SK-N-SH (cell line): ENCODE measurements around the gene ANK2. TPM values are rescaled to one million over a fixed set of nuclear protein-coding genes. Genes with fewer than 3 reads are reported as not detected.

ENCODE experiments used
- CTCF ChIA-PET: fragments of 300-600, 350-600 bp; formaldehyde crosslinking; extraction: SDS; loops from one replicate; lab custom pipeline; 2021; lab: Yijun Ruan, JAX
- POLR2A ChIA-PET: fragments of 350-600 bp; sonication (Branson Sonifier 250); formaldehyde crosslinking; extraction: SDS; loops from one replicate; lab custom pipeline; 2020; ENCODE audit warnings: antibody characterized with exemption, inconsistent platforms; lab: Yijun Ruan, JAX
- DNase-seq: peaks from one replicate; pipeline ENCODE4 v3.0.0; 2012
- H2AFZ ChIP-seq: fragments of 200-600 bp; sonication (generic); 2 replicates; pipeline ENCODE4 v1.8.1; 2016; ENCODE audit warnings: antibody characterized with exemption, mild to moderate bottlenecking, low read depth
- H3F3A ChIP-seq: fragments of 200-600 bp; sonication (generic); replicated peaks from 2 replicates; pipeline ENCODE3; 2016; ENCODE audit warnings: antibody characterized with exemption, mild to moderate bottlenecking; ENCODE audit not compliant: insufficient read depth
- H3K27ac ChIP-seq, 2 experiments: fragments of 200-500 bp in 1 of 2; fragments of 200-600 bp in 1 of 2; sonication (Bioruptor generic) in 1 of 2; sonication (generic), shearing (Covaris generic) in 1 of 2; 2 replicates each; pipeline versions ENCODE4 v1.5.1 to v1.6.1; 2014 to 2016; ENCODE audit warnings: low read depth in 2 of 2, inconsistent platforms in 1 of 2, low read length in 1 of 2, mild to moderate bottlenecking in 1 of 2, mixed read lengths in 1 of 2
- H3K27me3 ChIP-seq: fragments of 200-600 bp; sonication (generic), shearing (Covaris generic); 2 replicates; pipeline ENCODE4 v1.6.1; 2016; ENCODE audit warnings: mixed run types; ENCODE audit not compliant: insufficient read depth
- H3K36me3 ChIP-seq, 2 experiments: fragments of 200-500 bp in 1 of 2; fragments of 200-600 bp in 1 of 2; sonication (Bioruptor generic) in 1 of 2; sonication (generic) in 1 of 2; replicated peaks in 1 of 2; 2 replicates each; pipeline versions ENCODE3 to v1.5.1; 2014 to 2016; ENCODE audit warnings: low read length in 1 of 2, mild to moderate bottlenecking in 1 of 2; ENCODE audit not compliant: insufficient read depth in 2 of 2, control insufficient read depth in 1 of 2
- H3K4me1 ChIP-seq, 2 experiments: fragments of 200-500 bp in 1 of 2; fragments of 200-600 bp in 1 of 2; sonication (Bioruptor generic) in 1 of 2; sonication (generic), shearing (Covaris generic) in 1 of 2; 2 replicates each; pipeline versions ENCODE4 v1.5.1 to v1.6.1; 2014 to 2016; ENCODE audit warnings: low read depth in 1 of 2, low read length in 1 of 2, mixed run types in 1 of 2; ENCODE audit not compliant: insufficient read depth in 2 of 2, control insufficient read depth in 1 of 2
- H3K4me2 ChIP-seq: fragments of 200-600 bp; sonication (generic), shearing (Covaris generic); 2 replicates; pipeline ENCODE4 v1.6.1; 2017; ENCODE audit warnings: mixed run types
- H3K4me3 ChIP-seq, 2 experiments: fragments of 200-500 bp in 1 of 2; fragments of 200-600 bp in 1 of 2; sonication (Bioruptor generic) in 1 of 2; sonication (generic), shearing (Covaris generic) in 1 of 2; 2 replicates each; pipeline versions ENCODE4 v1.5.1 to v1.8.1; 2014 to 2016; ENCODE audit warnings: low read depth in 2 of 2, inconsistent platforms in 1 of 2, low read length in 1 of 2, mild to moderate bottlenecking in 1 of 2, mixed read lengths in 1 of 2, moderate library complexity in 1 of 2
- H3K79me2 ChIP-seq: fragments of 200-600 bp; sonication (generic); 2 replicates; pipeline ENCODE4 v1.8.1; 2017; ENCODE audit warnings: mild to moderate bottlenecking; ENCODE audit not compliant: insufficient read depth
- H3K9ac ChIP-seq: fragments of 200-600 bp; sonication (generic); 2 replicates; pipeline ENCODE4 v1.6.1; 2017; ENCODE audit warnings: mixed run types
- H3K9me2 ChIP-seq: fragments of 200-600 bp; sonication (generic); 2 replicates; pipeline ENCODE4 v1.6.1; 2017; ENCODE audit warnings: mixed run types
- H3K9me3 ChIP-seq: fragments of 200-600 bp; sonication (generic); 2 replicates; pipeline ENCODE4 v1.6.1; 2017; ENCODE audit warnings: mixed run types, mild to moderate bottlenecking, moderate library complexity
- H4K20me1 ChIP-seq: fragments of 200-600 bp; sonication (generic); 2 replicates; pipeline ENCODE4 v1.6.1; 2017; ENCODE audit warnings: mild to moderate bottlenecking, mixed run types; ENCODE audit not compliant: insufficient read depth
- CHD2 ChIP-seq: fragments of 150-350 bp; IDR thresholded peaks from 2 replicates; pipeline ENCODE4 v1.6.1; 2018; ENCODE audit warnings: low read length; ENCODE audit not compliant: partially characterized antibody
- ELF1 ChIP-seq: IDR thresholded peaks from 2 replicates; pipeline ENCODE4 v1.4.0; 2012
- EZH2phosphoT487 ChIP-seq: fragments of 200-600 bp; sonication (generic); IDR thresholded peaks from 2 replicates; pipeline ENCODE4 v1.6.1; 2017; ENCODE audit warnings: low read depth, mixed run types, mild to moderate bottlenecking, antibody characterized with exemption, moderate library complexity, borderline replicate concordance
- FOSL2 ChIP-seq: IDR thresholded peaks from 2 replicates; pipeline ENCODE4 v1.4.0; 2012; ENCODE audit warnings: low read depth, mild to moderate bottlenecking, moderate library complexity, borderline replicate concordance
- FOXJ3 ChIP-seq: sonication (generic); formaldehyde crosslinking; IDR thresholded peaks from 2 replicates; pipeline ENCODE4 v1.5.1; 2020; ENCODE audit warnings: mild to moderate bottlenecking, missing genetic modification reagents
- GATA2 ChIP-seq: sonication (generic); formaldehyde crosslinking; IDR thresholded peaks from 2 replicates; pipeline ENCODE4 v1.5.0; 2020; ENCODE audit warnings: mild to moderate bottlenecking, missing genetic modification reagents
- MAX ChIP-seq: IDR thresholded peaks from 2 replicates; pipeline ENCODE4 v1.4.0; 2012; ENCODE audit warnings: low read depth
- MEF2A ChIP-seq: IDR thresholded peaks from 2 replicates; pipeline ENCODE4 v1.4.0; 2012; ENCODE audit warnings: low read depth, borderline replicate concordance
- NFIC ChIP-seq: IDR thresholded peaks from 2 replicates; pipeline ENCODE4 v1.4.0; 2012; ENCODE audit warnings: borderline replicate concordance
- RAD21 ChIP-seq: IDR thresholded peaks from 2 replicates; pipeline ENCODE4 v1.6.1; 2012; ENCODE audit warnings: mild to moderate bottlenecking, low read length
- RCOR1 ChIP-seq: fragments of 150-350 bp; IDR thresholded peaks from 2 replicates; pipeline ENCODE4 v1.6.1; 2017; ENCODE audit warnings: antibody characterized with exemption, low read length
- REST ChIP-seq: IDR thresholded peaks from 2 replicates; pipeline ENCODE4 v1.6.1; 2012; ENCODE audit warnings: mild to moderate bottlenecking, low read depth, low read length, moderate library complexity
- RXRA ChIP-seq: IDR thresholded peaks from 2 replicates; pipeline ENCODE4 v1.4.0; 2012; ENCODE audit warnings: low read depth, mild to moderate bottlenecking, borderline replicate concordance
- SIN3A ChIP-seq: IDR thresholded peaks from 2 replicates; pipeline ENCODE4 v1.6.1; 2012; ENCODE audit warnings: low read depth, mild to moderate bottlenecking, low read length, moderate library complexity, borderline replicate concordance
- SMC3 ChIP-seq: IDR thresholded peaks from 2 replicates; pipeline ENCODE4 v1.6.1; 2012; ENCODE audit warnings: low read depth, low read length, improper control_type of control experiment
- USF2 ChIP-seq: fragments of 150-350 bp; IDR thresholded peaks from 2 replicates; pipeline ENCODE4 v1.6.1; 2017; ENCODE audit warnings: antibody characterized with exemption, low read length, low read depth, borderline replicate concordance
- WGBS: methylation state at CpG from one replicate; pipeline ENCODE4 v1.1.6; 2017; ENCODE audit warnings: low lambda C conversion rate; 5-methylcytosine and 5-hydroxymethylcytosine counted together
- polyA plus RNA-seq, 3 experiments: library from polyadenylated mRNA; depleted of rRNA; stranded (reverse); fragments of >200 nt; gene quantifications; 2 replicates each; pipeline ENCODE4 v1.2.3, GENCODE V29; 2012

Gene ANK2
- polyA plus RNA-seq, 1 of the 3 experiments (the other 2 are of a cell fraction), result 0.69 TPM

DNA sequence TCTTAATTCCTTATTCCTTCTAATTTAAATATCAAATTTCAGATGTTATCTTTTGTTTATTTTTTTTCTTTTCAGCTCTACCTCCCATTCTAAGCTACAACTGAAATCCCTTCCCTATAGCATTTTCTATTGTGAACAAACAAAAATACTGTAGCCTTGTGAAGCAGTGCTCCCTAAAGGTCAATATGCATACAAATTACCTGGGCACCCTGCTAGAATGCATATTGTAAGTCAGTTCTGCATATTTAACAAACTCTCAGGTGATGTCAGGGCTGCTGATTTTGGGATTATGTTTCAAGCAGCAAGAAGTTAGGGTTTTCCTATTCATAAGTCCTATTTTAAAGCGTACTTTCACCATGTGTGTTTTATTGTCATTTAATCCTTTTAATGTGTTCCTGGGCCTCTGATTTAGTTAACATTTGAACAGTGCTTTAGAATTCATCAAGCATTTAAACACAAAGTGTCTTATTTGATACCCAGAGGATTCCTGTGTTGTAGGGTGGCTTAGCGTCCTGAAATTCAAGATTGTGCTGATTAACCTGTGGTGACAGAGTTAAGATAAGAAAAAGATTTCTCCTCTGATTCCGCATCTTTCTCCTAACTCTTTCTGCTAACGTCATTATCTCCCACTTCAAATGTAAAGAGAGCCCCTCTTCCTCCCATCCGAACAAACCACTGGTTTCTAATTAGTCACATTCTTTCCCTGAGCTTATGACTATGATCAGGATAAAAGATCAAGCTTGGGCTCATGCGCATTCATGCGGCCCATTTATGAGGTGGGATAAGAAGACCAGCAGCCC is 221.3 kb downstream of the ANK2 start:
- ChIA-PET CTCF (interaction anchor here (2.9 kb wide), 1 partner anchor 8 kb away, joined by 10 read pairs; no protein-coding TSS in a partner anchor), POLR2A (no interaction called here)
- no peak overlapping the region for H3K4me3 ChIP-seq
- H3K4me1 ChIP-seq, result no peaks in the 10 kb centered on the region
- H3K9ac ChIP-seq, result no peak overlapping the region
- no peak for TF ChIP-seq RAD21
- no peak for TF ChIP-seq FOXJ3 (CRISPR knock-in tag)
- TF ChIP-seq, all 33 proteins: peak for 0
- WGBS, result 81% methylated on average over 7 of the region's 7 CpGs
- H3K9me3 ChIP-seq, result no peaks in the 10 kb centered on the region
- no peaks in the 10 kb centered on the region for H3F3A ChIP-seq
- H3K27ac ChIP-seq, result no peak overlapping the region
- no peak overlapping the region for H2AFZ ChIP-seq
- no peaks in the 10 kb centered on the region for H3K79me2 ChIP-seq
- no peaks in the 10 kb centered on the region for H3K9me2 ChIP-seq
- H3K36me3 ChIP-seq, result peaks cover 0 to 4% of the 10 kb centered on the region in 2 experiments
- no peaks in the 10 kb centered on the region for H3K27me3 ChIP-seq
- DNase-seq, result no peak
- no peak overlapping the region for H3K4me2 ChIP-seq
- no peaks in the 10 kb centered on the region for H4K20me1 ChIP-seq

DNA sequence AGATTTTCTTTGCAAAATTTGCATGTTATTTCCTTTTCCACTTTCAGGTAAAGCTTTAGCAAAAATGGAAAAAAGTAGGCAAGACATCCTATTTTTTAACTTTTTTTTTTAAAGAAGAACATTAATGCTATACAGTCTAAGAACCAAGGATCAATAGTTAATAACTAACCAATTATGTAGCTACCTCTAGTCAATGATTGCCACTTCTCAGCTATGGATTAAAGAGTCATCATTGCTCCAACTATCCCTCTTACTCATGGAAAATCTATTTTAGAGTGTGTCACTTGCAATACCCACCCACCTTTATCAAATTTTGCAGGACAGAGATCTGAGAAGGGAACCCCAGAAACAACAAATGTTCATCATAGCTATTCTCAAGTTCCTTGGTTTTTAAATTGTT is 223.1 kb downstream of the ANK2 start:
- Histone ChIP-seq H3K4me2 (no peak overlapping the region), H3K79me2 (no peaks in the 10 kb centered on the region), H3K9me2 (no peaks in the 10 kb centered on the region), H3K36me3 (peaks cover 0 to 4% of the 10 kb centered on the region in 2 experiments), H3K9me3 (no peaks in the 10 kb centered on the region), H3F3A (no peaks in the 10 kb centered on the region), H4K20me1 (no peaks in the 10 kb centered on the region), H3K9ac (no peak overlapping the region), H2AFZ (no peak overlapping the region), H3K27me3 (no peaks in the 10 kb centered on the region), H3K4me1 (no peaks in the 10 kb centered on the region)
- POLR2A ChIA-PET, result no interaction called here
- no peak for TF ChIP-seq NFIC
- TF ChIP-seq RCOR1, result no peak
- no peak for TF ChIP-seq RXRA
- no peak for TF ChIP-seq CHD2
- TF ChIP-seq, all 33 proteins: peak for 0
- CTCF ChIA-PET, result interaction anchor here (0.7 to 0.9 kb wide), 2 partner anchors 104 to 167 kb away, joined by 3 read pairs; no protein-coding TSS in a partner anchor
- DNase-seq, result no peak
- Histone ChIP-seq H3K27ac (no peak overlapping the region), H3K4me3 (no peak overlapping the region)

DNA sequence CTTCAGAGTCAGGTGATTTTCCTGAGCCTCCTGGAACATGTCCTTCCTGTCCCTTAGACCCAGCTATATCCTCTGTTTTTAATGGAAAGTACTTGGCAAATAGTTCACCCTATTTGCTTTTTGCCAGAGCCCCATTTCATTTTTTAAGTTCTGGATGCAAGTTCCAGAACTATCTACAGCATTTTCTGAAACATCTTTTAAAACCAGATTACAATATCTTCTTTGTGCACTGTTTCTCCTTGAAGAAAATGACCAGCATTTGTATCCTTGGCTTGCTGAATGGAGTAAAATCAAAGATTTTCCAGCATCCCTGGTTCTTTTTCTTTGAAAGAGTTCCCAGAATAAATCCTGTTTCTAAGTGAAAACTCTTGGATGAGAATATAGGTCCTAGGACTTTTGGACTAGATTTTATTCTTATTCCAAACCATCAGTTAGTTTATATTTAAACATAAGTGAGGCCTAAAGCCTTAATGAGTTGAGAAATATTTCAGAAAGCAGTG is 224.3 kb downstream of the ANK2 start:
- H3K9ac ChIP-seq, result no peak overlapping the region
- DNase-seq, result no peak
- H3K36me3 ChIP-seq, result peaks cover 0 to 4% of the 10 kb centered on the region in 2 experiments
- H3K79me2 ChIP-seq, result no peaks in the 10 kb centered on the region
- H3K9me2 ChIP-seq, result no peaks in the 10 kb centered on the region
- H3K4me2 ChIP-seq, result no peak overlapping the region
- ChIA-PET CTCF (no interaction called here), POLR2A (no interaction called here)
- H3K27ac ChIP-seq, result no peak overlapping the region
- H3F3A ChIP-seq, result no peaks in the 10 kb centered on the region
- no peaks in the 10 kb centered on the region for H3K27me3 ChIP-seq
- no peaks in the 10 kb centered on the region for H3K4me1 ChIP-seq
- H2AFZ ChIP-seq, result no peak overlapping the region
- no peaks in the 10 kb centered on the region for H4K20me1 ChIP-seq
- H3K4me3 ChIP-seq, result no peak overlapping the region
- no peaks in the 10 kb centered on the region for H3K9me3 ChIP-seq
- TF ChIP-seq SIN3A (no peak), GATA2 (CRISPR knock-in tag) (no peak), EZH2phosphoT487 (no peak), USF2 (no peak), RXRA (no peak), REST (no peak), ELF1 (no peak), SMC3 (no peak), MEF2A (no peak), MAX (no peak), FOSL2 (no peak), CHD2 (no peak)
